ENCODE data around the gene RAG1.
A peak's percentile ranks its signal among the peaks of the same experiment; 100 is the strongest.
"Not testable (repeated sequence)": the region's sequence is repeated elsewhere in the genome, so short reads cannot be mapped to it uniquely, and the experiment has no call there.

RAG1 gene

GRCh38 chr11:36567694-36568093 is at the start of gene RAG1:
Gene RAG1 (plus strand): TSS chr11:36568007. CDS start chr11:36573305, 5,298 bp downstream.
- no peak for DNase-seq

GRCh38 chr11:36530840-36531239 is 37.0 kb upstream of the RAG1 start:
- no peak for DNase-seq

- DNase-seq, result peak in 1 of 14 donors; percentile 3
These were observed 34.7 kb upstream of the RAG1 start for GRCh38 chr11:36532941-36533601.

- DNase-seq, result no peak
These were observed 33.4 kb upstream of the RAG1 start for GRCh38 chr11:36534276-36534840.

- DNase-seq, result peak in 7 of 14 donors; percentile 3 to 29 (median 9)
These were observed 26.8 kb upstream of the RAG1 start for GRCh38 chr11:36540998-36541397.

GRCh38 chr11:36550385-36551115 is 17.3 kb upstream of the RAG1 start:
- no peak for DNase-seq

GRCh38 chr11:36557390-36557789 is 10.4 kb upstream of the RAG1 start:
- not testable (repeated sequence) for DNase-seq

- DNase-seq, result no peak
These were observed 9.8 kb upstream of the RAG1 start for GRCh38 chr11:36557991-36558390.

- DNase-seq, result no peak
These were observed 9.0 kb upstream of the RAG1 start for GRCh38 chr11:36558571-36559413.

- DNase-seq, result peak in 8 of 14 donors; percentile 5 to 49 (median 22)
These were observed 3.3 kb upstream of the RAG1 start for GRCh38 chr11:36564376-36565030.

- DNase-seq, result no peak
These were observed 2.7 kb upstream of the RAG1 start for GRCh38 chr11:36565031-36565610.

- DNase-seq, result no peak
These were observed 1.3 kb upstream of the RAG1 start for GRCh38 chr11:36566407-36567053.

GRCh38 chr11:36569095-36569494 is 1.3 kb downstream of the RAG1 start:
- no peak for DNase-seq

GRCh38 chr11:36574486-36574885 is 6.7 kb downstream of the RAG1 start:
- DNase-seq, result no peak

- DNase-seq, result no peak
These were observed 9.6 kb downstream of the RAG1 start for GRCh38 chr11:36577373-36577772.

GRCh38 chr11:36577859-36578258 is 10.1 kb downstream of the RAG1 start:
- DNase-seq, result no peak

GRCh38 chr11:36578458-36578857 is 10.7 kb downstream of the RAG1 start:
- no peak for DNase-seq

- no peak for DNase-seq
These were observed 13.7 kb downstream of the RAG1 start for GRCh38 chr11:36581536-36581935.

GRCh38 chr11:36583667-36584066 is 15.9 kb downstream of the RAG1 start:
- DNase-seq, result no peak

GRCh38 chr11:36586543-36586942 is 18.7 kb downstream of the RAG1 start:
- no peak for DNase-seq

- DNase-seq, result no peak
These were observed 20.3 kb downstream of the RAG1 start for GRCh38 chr11:36588099-36588498.

All from C1 segment of cervical spinal cord (tissue), 14 donors.